ENCODE measurements around the gene KIAA1210. TPM values are rescaled to one million over a fixed set of nuclear protein-coding genes. Genes with fewer than 3 reads are reported as not detected.

KIAA1210 gene
- total and polyA plus RNA-seq, 2 of the 8 experiments (the other 6 are each of a cell fraction or from before 2014, with no cell fraction given): 0.02 TPM; not detected in 1

- TF ChIP-seq HDAC2 (IDR thresholded peaks at IDR 0.05; ENCODE audit: borderline replicate concordance in 1 of 2, low read depth in 2 of 2, low read length in 2 of 2) (no peak), POLR2AphosphoS5 (IDR thresholded peaks at IDR 0.05; ENCODE audit: low read depth, low read length) (no peak), MAFK (IDR thresholded peaks at IDR 0.05; ENCODE audit: low read depth, low read length) (no peak), SRF (IDR thresholded peaks at IDR 0.05; ENCODE audit: low read depth, low read length) (no peak)
These were observed 23.4 kb upstream of the KIAA1210 start (continued) for GRCh38 chrX:119151051-119151380.

Data from H1 (cell line).